Endothelial cell of umbilical vein (primary cell): Measurements from ENCODE around the gene ZBTB7A. TPM values are rescaled to one million over a fixed set of nuclear protein-coding genes. Genes with fewer than 3 reads are reported as not detected.

Experiments
- BruUV-seq: library from RNA; stranded (reverse); fragments of 400-500 nt; replicated peaks from 2 replicates; lab custom pipeline; 2021; lab: Mats Ljungman, UMichigan
- CTCF ChIA-PET: fragments of 300-600, 350-600 bp; sonication (Branson Sonifier 250); formaldehyde crosslinking; loops from one replicate; lab custom pipeline; 2021; ENCODE audit warnings: antibody characterized with exemption, inconsistent platforms; lab: Charles Lee
- POLR2A ChIA-PET: fragments of 300-600, 350-600 bp; sonication (Branson Sonifier 250); formaldehyde crosslinking; loops from one replicate; lab custom pipeline; 2021; ENCODE audit warnings: antibody characterized with exemption, inconsistent platforms; lab: Charles Lee
- DNase-seq: peaks from one replicate; pipeline ENCODE4 v3.0.0-alpha.2; 2011; ENCODE audit warnings: low read depth, low spot score
- FAIRE-seq: peaks from 2 replicates; lab custom pipeline; 2011; peaks lifted over from hg19 to GRCh38; lab: Jason Lieb, UNC
- H2AFZ ChIP-seq: 2 replicates; pipeline ENCODE4 v1.6.0; 2012; ENCODE audit warnings: low read depth, low read length, control low read depth, inconsistent platforms
- H3K27ac ChIP-seq: 2 replicates; pipeline ENCODE4 v1.5.1; 2011; ENCODE audit warnings: low read depth, mild to moderate bottlenecking, control low read depth, low read length, moderate library complexity; ENCODE audit not compliant: insufficient read depth
- H3K27me3 ChIP-seq, 2 experiments: 2 replicates each; pipeline versions ENCODE4 v1.6.0 to v1.6.1; 2011; ENCODE audit warnings: low read length in 2 of 2, mixed read lengths in 1 of 2; ENCODE audit not compliant: control insufficient read depth in 2 of 2, insufficient read depth in 2 of 2
- H3K36me3 ChIP-seq, 2 experiments: 2 replicates in 1 of 2; 3 replicates in 1 of 2; pipeline ENCODE4 v1.5.1; 2011; ENCODE audit warnings: low read length in 2 of 2, mild to moderate bottlenecking in 1 of 2, moderate library complexity in 1 of 2; ENCODE audit not compliant: control insufficient read depth in 2 of 2, insufficient read depth in 2 of 2; ENCODE audit errors: extremely low read depth in 1 of 2
- H3K4me1 ChIP-seq: 3 replicates; pipeline ENCODE4 v1.5.1; 2011; ENCODE audit warnings: mild to moderate bottlenecking, low read length; ENCODE audit not compliant: control insufficient read depth, insufficient read depth; ENCODE audit errors: extremely low read depth
- H3K4me2 ChIP-seq: 2 replicates; pipeline ENCODE4 v1.6.1; 2011; ENCODE audit warnings: low read length, control low read depth, mixed read lengths; ENCODE audit not compliant: insufficient read depth
- H3K4me3 ChIP-seq, 3 experiments: fragments of 200-600 bp in 1 of 3; sonication (generic), shearing (Covaris generic) in 1 of 3; replicated peaks in 1 of 3; 2 replicates each; pipeline ENCODE4 v1.5.1; 2011 to 2016; ENCODE audit warnings: control low read depth in 3 of 3, low read length in 3 of 3, mild to moderate bottlenecking in 2 of 3, inconsistent platforms in 1 of 3, low read depth in 1 of 3, moderate library complexity in 1 of 3; ENCODE audit not compliant: insufficient read depth in 1 of 3
- H3K79me2 ChIP-seq: 2 replicates; pipeline ENCODE4 v1.6.0; 2012; ENCODE audit warnings: low read length, inconsistent platforms; ENCODE audit not compliant: control insufficient read depth, insufficient read depth
- H3K9ac ChIP-seq: replicated peaks from 2 replicates; pipeline ENCODE3; 2011; ENCODE audit warnings: low read length, control low read depth; ENCODE audit not compliant: insufficient read depth; ENCODE audit errors: extremely low read depth
- H3K9me1 ChIP-seq: replicated peaks from 3 replicates; pipeline ENCODE4 v1.6.0; 2011; ENCODE audit warnings: mild to moderate bottlenecking, low read length; ENCODE audit not compliant: control insufficient read depth, insufficient read depth; ENCODE audit errors: extremely low read depth
- H3K9me3 ChIP-seq: replicated peaks from 2 replicates; pipeline ENCODE4 v1.5.1; 2012; ENCODE audit warnings: low read length, inconsistent platforms; ENCODE audit not compliant: control insufficient read depth, insufficient read depth
- H4K20me1 ChIP-seq: replicated peaks from 2 replicates; pipeline ENCODE3; 2011; ENCODE audit warnings: mild to moderate bottlenecking, low read length; ENCODE audit not compliant: control insufficient read depth, insufficient read depth; ENCODE audit errors: extremely low read depth
- CTCF ChIP-seq, 2 donors: IDR thresholded peaks; 1 replicate in 1 of 2; 2 replicates in 1 of 2; pipeline ENCODE4 v1.5.1; 2011; ENCODE audit warnings: low read length in 2 of 2, mild to moderate bottlenecking in 2 of 2, moderate library complexity in 2 of 2, control low read depth in 1 of 2, inconsistent platforms in 1 of 2, low read depth in 1 of 2; ENCODE audit not compliant: insufficient read depth in 1 of 2; ENCODE audit errors: extremely low read depth in 1 of 2
- MAX ChIP-seq: IDR thresholded peaks from 2 replicates; pipeline ENCODE4 v1.6.1; 2011; ENCODE audit not compliant: insufficient read depth, insufficient read length
- MYC ChIP-seq: IDR thresholded peaks from one replicate; pipeline ENCODE4 v1.6.1; 2011; ENCODE audit warnings: mild to moderate bottlenecking, low read depth, low read length
- POLR2AphosphoS5 ChIP-seq: IDR thresholded peaks from 2 replicates; pipeline ENCODE4 v1.6.1; 2012; ENCODE audit warnings: low read depth, mild to moderate bottlenecking, control low read depth, low read length, moderate library complexity; ENCODE audit not compliant: insufficient read depth
- dilution Hi-C: fragments of 300-500 bp; cut with MboI; formaldehyde crosslinking; loops from one replicate; pipeline ENCODE4 v1.15.0; 2019; ENCODE audit warnings: low sequenced_read_pairs; ENCODE audit not compliant: extremely low pct_ligation_motif_present
- intact Hi-C: fragments of 100-400 bp; cut with micrococcal nuclease; formaldehyde crosslinking; loops from one replicate; pipeline ENCODE4 v1.10.0; 2022
- polyA plus RNA-seq, 4 experiments: library from polyadenylated mRNA; depleted of rRNA in 3 of 4; stranded (reverse) in 3 of 4; unstranded in 1 of 4; fragments of >200 nt; gene quantifications; 2 replicates each; pipeline versions ENCODE4 v1.2.1 to v1.2.3, GENCODE V29; 2011 to 2012; ENCODE audit warnings: missing spikeins in 1 of 4
- total RNA-seq: library from RNA; stranded (reverse); gene quantifications from 2 replicates; pipeline ENCODE4 v1.2.3, GENCODE V29; 2021

Gene ZBTB7A
- total and polyA plus RNA-seq, 2 donors (not counting 3 experiments of a cell fraction or from before 2014, with no cell fraction given) = 8.2 to 29.0 TPM

- Histone ChIP-seq H3K36me3 (peaks cover 4 to 44% of the 10 kb centered on the region in 2 experiments), H3K9me1 (no peaks in the 10 kb centered on the region), H3K27ac (no peak overlapping the region), H2AFZ (no peak overlapping the region), H3K27me3 (no peaks in the 10 kb centered on the region), H3K4me1 (no peaks in the 10 kb centered on the region), H3K4me2 (no peak overlapping the region), H3K9ac (no peak overlapping the region), H4K20me1 (no peaks in the 10 kb centered on the region), H3K4me3 (no peak overlapping the region), H3K9me3 (no peaks in the 10 kb centered on the region), H3K79me2 (no peaks in the 10 kb centered on the region)
- ChIA-PET CTCF (interaction anchor here (0.8 kb wide), 1 partner anchor 107 kb away, joined by 3 read pairs; no protein-coding TSS in a partner anchor), POLR2A (no interaction called here)
- dilution Hi-C loops (no loop called here), intact Hi-C loops (no loop called here)
- TF ChIP-seq MAX (no peak), CTCF (IDR thresholded peaks at IDR 0.05; ENCODE audit: extremely low read depth in 1 of 2, insufficient read depth in 1 of 2, low read depth in 1 of 2, low read length in 2 of 2) (no peak), MYC (no peak), POLR2AphosphoS5 (peak; percentile 13)
- DNase-seq (no peak), FAIRE-seq (no peak)
- no TSS peak for BruUV-seq
Measured at GRCh38 chr19:4033028-4033956, 33.4 kb downstream of the ZBTB7A start.
